Upper lobe of left lung (tissue), 6 donors: ENCODE results near the gene VPS18. TPM values are rescaled to one million over a fixed set of nuclear protein-coding genes. Genes with fewer than 3 reads are reported as not detected.
A peak's percentile ranks its signal among the peaks of the same experiment; 100 is the strongest.

ENCODE experiments used
- ATAC-seq, 2 donors: fragments of 200-7000 bp; cut with Tn5 transposase; one replicate each; pipeline ENCODE4 v1.9.1; 2022; ENCODE audit warnings: mild to moderate bottlenecking in 2 of 2, moderate library complexity in 2 of 2; ENCODE audit not compliant: low FRiP score in 2 of 2
- DNase-seq, 2 donors: peaks; one replicate each; pipeline ENCODE4 v3.0.0-alpha.2; 2019 to 2020
- H3K27ac ChIP-seq, 4 donors: fragments of 200-600 bp; sonication (generic); one replicate each; pipeline ENCODE4 v1.5.1; 2016 to 2019
- H3K27me3 ChIP-seq, 4 donors: fragments of 200-600 bp; sonication (generic); one replicate each; pipeline ENCODE4 v1.5.1; 2017 to 2019
- H3K36me3 ChIP-seq, 4 donors: fragments of 200-600 bp; sonication (generic); one replicate each; pipeline ENCODE4 v1.5.1; 2016 to 2019
- H3K4me1 ChIP-seq, 4 donors: fragments of 200-600 bp; sonication (generic); one replicate each; pipeline ENCODE4 v1.5.1; 2018 to 2019
- H3K4me3 ChIP-seq, 4 donors: fragments of 200-600 bp; sonication (generic); one replicate each; pipeline ENCODE4 v1.5.1; 2017 to 2019; ENCODE audit warnings: mild to moderate bottlenecking in 2 of 4, moderate library complexity in 1 of 4
- H3K9me3 ChIP-seq, 4 donors: fragments of 200-600 bp; sonication (generic); one replicate each; pipeline ENCODE4 v1.5.1; 2018 to 2019
- EP300 ChIP-seq, 4 donors: sonication (generic); formaldehyde crosslinking; IDR thresholded peaks; one replicate each; pipeline ENCODE4 v1.5.1; 2017; ENCODE audit warnings: antibody characterized with exemption in 4 of 4, control low read depth in 2 of 4
- POLR2A ChIP-seq, 4 donors: fragments of 450-650 bp; IDR thresholded peaks; one replicate each; pipeline ENCODE4 v1.5.1; 2016 to 2017; ENCODE audit warnings: antibody characterized with exemption in 4 of 4, mild to moderate bottlenecking in 2 of 4
- POLR2AphosphoS5 ChIP-seq, 2 donors: sonication (generic); formaldehyde crosslinking; IDR thresholded peaks; one replicate each; pipeline ENCODE4 v1.5.1; 2017; ENCODE audit warnings: antibody characterized with exemption in 2 of 2
- WGBS, 2 donors: methylation state at CpG; one replicate each; pipeline ENCODE4 v1.1.5; 2017 to 2018; 5-methylcytosine and 5-hydroxymethylcytosine counted together
- total RNA-seq, 6 donors: library from RNA; depleted of rRNA in 4 of 6; stranded (reverse); fragments of >200 nt in 4 of 6; gene quantifications; one replicate each; pipeline versions ENCODE4 v1.1.0 to v1.2.1, GENCODE V29; 2016 to 2021
- TF ChIP-seq, protein P1 (sequence below), 6 experiments: fragments of 450-650 bp in 4 of 6; fragments of 200-600 bp in 2 of 6; sonication (generic) in 2 of 6; IDR thresholded peaks; one replicate each; pipeline ENCODE4 v1.5.1; 2016 to 2019; ENCODE audit warnings: antibody characterized with exemption in 6 of 6
- donor health status: DM: no; HTN: no; CAD: no; lungs with moderate emphysema.
- donor health status: DM: no; HTN: yes; CAD: no; lungs with severe emphysema.

Gene VPS18
- total RNA-seq, 6 donors from 2014 or later, result 19.9 to 43.2 (median 29.2) TPM

DNA sequence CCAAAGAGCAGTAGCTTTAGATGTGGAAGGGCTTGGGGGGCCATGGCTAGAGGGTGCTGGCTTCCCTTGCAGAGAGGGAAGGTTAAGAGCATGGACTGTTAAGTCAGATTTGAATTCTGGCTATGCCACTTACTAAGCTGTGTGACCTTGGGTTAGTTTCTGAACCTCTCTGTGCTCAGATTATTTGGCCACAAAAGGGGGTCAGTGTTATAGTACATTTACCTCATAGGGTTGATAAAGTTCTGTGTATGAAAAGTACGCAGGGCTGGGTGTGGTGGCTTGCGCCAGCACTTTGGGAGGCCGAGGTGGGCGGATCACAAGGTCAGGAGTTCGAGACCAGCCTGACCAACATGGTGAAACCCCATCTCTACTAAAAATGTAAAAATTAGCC is 6.8 kb downstream of the VPS18 start:
- Histone ChIP-seq H3K4me3 (no peak overlapping the region), H3K4me1 (peaks cover 32 to 52% (median 39%) of the 10 kb centered on the region in 4 donors), H3K27ac (no peak overlapping the region), H3K27me3 (no peaks in the 10 kb centered on the region), H3K9me3 (no peaks in the 10 kb centered on the region), H3K36me3 (peaks cover 26 to 75% (median 59%) of the 10 kb centered on the region in 4 donors)
- DNase-seq (no peak), ATAC-seq (no peak)
- no peak for TF ChIP-seq EP300 (IDR thresholded peaks at IDR 0.05)
- no peak for TF ChIP-seq POLR2AphosphoS5 (IDR thresholded peaks at IDR 0.05)
- no peak for TF ChIP-seq POLR2A (IDR thresholded peaks at IDR 0.05)
- TF ChIP-seq, protein P1, sequence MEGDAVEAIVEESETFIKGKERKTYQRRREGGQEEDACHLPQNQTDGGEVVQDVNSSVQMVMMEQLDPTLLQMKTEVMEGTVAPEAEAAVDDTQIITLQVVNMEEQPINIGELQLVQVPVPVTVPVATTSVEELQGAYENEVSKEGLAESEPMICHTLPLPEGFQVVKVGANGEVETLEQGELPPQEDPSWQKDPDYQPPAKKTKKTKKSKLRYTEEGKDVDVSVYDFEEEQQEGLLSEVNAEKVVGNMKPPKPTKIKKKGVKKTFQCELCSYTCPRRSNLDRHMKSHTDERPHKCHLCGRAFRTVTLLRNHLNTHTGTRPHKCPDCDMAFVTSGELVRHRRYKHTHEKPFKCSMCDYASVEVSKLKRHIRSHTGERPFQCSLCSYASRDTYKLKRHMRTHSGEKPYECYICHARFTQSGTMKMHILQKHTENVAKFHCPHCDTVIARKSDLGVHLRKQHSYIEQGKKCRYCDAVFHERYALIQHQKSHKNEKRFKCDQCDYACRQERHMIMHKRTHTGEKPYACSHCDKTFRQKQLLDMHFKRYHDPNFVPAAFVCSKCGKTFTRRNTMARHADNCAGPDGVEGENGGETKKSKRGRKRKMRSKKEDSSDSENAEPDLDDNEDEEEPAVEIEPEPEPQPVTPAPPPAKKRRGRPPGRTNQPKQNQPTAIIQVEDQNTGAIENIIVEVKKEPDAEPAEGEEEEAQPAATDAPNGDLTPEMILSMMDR (IDR thresholded peaks at IDR 0.05), result no peak
- 62 to 67% methylated on average over 5 of the region's 5 CpGs for WGBS, 2 donors

DNA sequence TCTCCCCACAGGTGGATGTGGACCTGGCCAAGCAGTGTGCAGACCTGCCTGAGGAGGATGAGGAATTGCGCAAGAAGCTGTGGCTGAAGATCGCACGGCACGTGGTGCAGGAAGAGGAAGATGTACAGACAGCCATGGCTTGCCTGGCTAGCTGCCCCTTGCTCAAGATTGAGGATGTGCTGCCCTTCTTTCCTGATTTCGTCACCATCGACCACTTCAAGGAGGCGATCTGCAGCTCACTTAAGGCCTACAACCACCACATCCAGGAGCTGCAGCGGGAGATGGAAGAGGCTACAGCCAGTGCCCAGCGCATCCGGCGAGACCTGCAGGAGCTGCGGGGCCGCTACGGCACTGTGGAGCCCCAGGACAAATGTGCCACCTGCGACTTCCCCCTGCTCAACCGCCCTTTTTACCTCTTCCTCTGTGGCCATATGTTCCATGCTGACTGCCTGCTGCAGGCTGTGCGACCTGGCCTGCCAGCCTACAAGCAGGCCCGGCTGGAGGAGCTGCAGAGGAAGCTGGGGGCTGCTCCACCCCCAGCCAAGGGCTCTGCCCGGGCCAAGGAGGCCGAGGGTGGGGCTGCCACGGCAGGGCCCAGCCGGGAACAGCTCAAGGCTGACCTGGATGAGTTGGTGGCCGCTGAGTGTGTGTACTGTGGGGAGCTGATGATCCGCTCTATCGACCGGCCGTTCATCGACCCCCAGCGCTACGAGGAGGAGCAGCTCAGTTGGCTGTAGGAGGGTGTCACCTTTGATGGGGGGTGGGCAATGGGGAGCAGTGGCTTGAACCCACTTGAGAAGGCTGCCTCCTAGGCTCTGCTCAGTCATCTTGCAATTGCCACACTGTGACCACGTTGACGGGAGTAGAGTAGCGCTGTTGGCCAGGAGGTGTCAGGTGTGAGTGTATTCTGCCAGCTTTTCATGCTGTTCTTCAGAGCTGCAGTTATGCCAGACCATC is 8.6 kb downstream of the VPS18 start:
- TF ChIP-seq, protein P1 (IDR thresholded peaks at IDR 0.05), result no peak
- peak; percentile 53 to 60 for TF ChIP-seq POLR2AphosphoS5 (IDR thresholded peaks at IDR 0.05)
- DNase-seq (peak; percentile 67 to 87), ATAC-seq (peak in 1 of 2 donors; percentile 5)
- Histone ChIP-seq H3K27ac (peak overlapping the region; percentile 39 to 93 (median 80)), H3K27me3 (no peaks in the 10 kb centered on the region), H3K9me3 (no peaks in the 10 kb centered on the region), H3K4me3 (peak overlapping the region in 1 of 4 donors; percentile 4), H3K36me3 (peaks cover 26 to 60% (median 51%) of the 10 kb centered on the region in 4 donors), H3K4me1 (peaks cover 47 to 64% (median 53%) of the 10 kb centered on the region in 4 donors)
- WGBS, 2 donors, result 60 to 71% methylated on average over 17 to 28 of the region's 33 CpGs

DNA sequence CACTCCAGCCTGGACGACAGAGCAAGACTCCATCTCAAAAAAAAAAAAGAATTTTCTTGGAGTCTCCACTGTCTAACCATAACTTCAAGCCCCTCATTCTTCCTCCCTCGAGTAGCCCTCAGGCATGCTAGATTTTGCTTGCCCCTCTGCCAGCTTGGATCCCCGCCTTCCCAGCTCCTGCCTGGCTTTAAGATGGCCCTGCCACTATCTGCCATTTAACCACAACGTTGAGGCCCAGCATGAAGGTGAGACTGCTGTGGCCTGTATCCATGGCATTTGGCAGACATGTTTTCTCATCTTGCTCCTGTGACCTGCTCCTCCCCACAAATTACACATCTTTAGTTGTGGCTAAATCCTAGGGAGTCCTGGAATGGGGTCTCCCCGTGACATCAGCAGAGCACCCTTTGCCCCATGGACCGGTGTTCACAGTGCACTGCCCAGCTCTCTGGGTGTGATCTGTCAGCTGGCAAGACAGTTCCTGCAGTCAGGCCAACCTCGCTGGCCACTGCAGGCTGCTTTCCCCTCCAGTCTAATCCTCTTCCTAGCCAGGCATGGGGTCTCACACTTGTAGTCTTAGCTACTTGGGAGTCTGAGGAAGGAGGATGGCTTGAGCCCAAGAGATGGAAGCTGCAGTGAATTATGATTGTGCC is 10.4 kb downstream of the VPS18 start:
- TF ChIP-seq POLR2A (IDR thresholded peaks at IDR 0.05), result no peak
- TF ChIP-seq POLR2AphosphoS5 (IDR thresholded peaks at IDR 0.05), result no peak
- no peak for TF ChIP-seq EP300 (IDR thresholded peaks at IDR 0.05)
- TF ChIP-seq, protein P1 (IDR thresholded peaks at IDR 0.05), result no peak
- H3K36me3 ChIP-seq, result peaks cover 14 to 42% (median 38%) of the 10 kb centered on the region in 4 donors
- 65 to 76% methylated on average over 7 of the region's 7 CpGs for WGBS, 2 donors
- no peak overlapping the region for H3K4me3 ChIP-seq
- no peak for ATAC-seq
- no peak for DNase-seq
- no peaks in the 10 kb centered on the region for H3K9me3 ChIP-seq
- peak overlapping the region; percentile 1 to 93 (median 80) for H3K27ac ChIP-seq
- H3K27me3 ChIP-seq, result no peaks in the 10 kb centered on the region
- peaks cover 55 to 74% (median 65%) of the 10 kb centered on the region in 4 donors for H3K4me1 ChIP-seq

DNA sequence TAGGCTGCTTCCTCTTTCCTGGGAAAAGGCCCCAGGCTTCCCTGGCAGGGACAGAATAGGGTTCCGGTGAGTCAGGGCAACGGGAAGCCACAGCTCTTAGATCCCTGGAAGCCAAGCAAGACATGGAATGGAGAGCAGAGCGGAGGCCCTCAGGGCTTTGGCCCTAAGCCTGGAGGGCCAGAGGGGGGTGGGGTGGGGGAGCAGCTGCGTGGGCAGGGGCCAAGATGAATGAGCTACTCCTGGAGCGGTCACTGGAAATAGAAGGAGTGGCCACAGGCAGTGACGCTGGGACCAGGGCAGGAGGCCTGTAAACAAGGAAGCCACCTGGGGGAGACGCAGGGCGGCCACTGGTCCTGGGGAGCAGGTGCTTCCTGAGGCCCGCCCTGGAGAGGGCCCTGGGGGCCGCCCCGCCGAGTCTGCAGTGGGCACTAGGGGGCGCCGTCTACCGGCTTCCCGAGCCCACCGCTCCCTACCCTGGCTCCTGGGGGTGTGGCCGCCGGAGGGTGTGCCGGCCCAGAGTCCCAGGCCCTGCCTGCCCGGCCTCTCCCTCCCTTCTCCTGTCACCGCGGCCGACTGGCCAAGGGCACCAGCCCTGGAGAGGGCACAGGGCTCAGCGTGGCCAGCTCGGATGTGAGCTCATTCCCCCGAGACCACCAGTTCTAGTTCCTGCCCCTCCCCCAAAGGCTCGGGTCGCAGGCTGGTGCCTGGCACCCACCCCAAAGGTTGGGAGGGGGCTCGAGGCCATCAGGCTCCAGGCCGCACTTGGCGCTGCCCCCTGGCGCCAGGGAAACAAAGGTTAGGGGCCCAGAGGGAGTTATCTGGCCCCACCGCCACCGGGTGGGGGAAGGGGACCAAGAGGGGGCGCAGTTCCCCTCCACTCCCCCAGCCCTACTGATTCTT is 12.1 kb downstream of the VPS18 start:
- H3K27ac ChIP-seq, result peak overlapping the region; percentile 89 to 95 (median 92)
- peak; percentile 97 for DNase-seq
- TF ChIP-seq POLR2AphosphoS5 (IDR thresholded peaks at IDR 0.05) (peak; percentile 70 to 79), POLR2A (IDR thresholded peaks at IDR 0.05) (peak in 2 of 4 donors; percentile 38 to 55), EP300 (IDR thresholded peaks at IDR 0.05) (peak in 3 of 4 donors; percentile 29 to 48 (median 45))
- TF ChIP-seq, protein P1 (IDR thresholded peaks at IDR 0.05), result peak; percentile 85 to 98 (median 95)
- H3K4me1 ChIP-seq, result peaks cover 63 to 88% (median 78%) of the 10 kb centered on the region in 4 donors
- ATAC-seq, result peak; percentile 86 to 95
- H3K27me3 ChIP-seq, result no peaks in the 10 kb centered on the region
- no peaks in the 10 kb centered on the region for H3K9me3 ChIP-seq
- 2 to 6% methylated on average over 10 to 31 of the region's 36 CpGs for WGBS, 2 donors
- H3K4me3 ChIP-seq, result peak overlapping the region; percentile 4 to 52 (median 40)
- peaks cover 5 to 25% (median 21%) of the 10 kb centered on the region in 4 donors for H3K36me3 ChIP-seq
